ENCODE measurements around the gene ACER1. TPM values are rescaled to one million over a fixed set of nuclear protein-coding genes. Genes with fewer than 3 reads are reported as not detected.
A peak's percentile ranks its signal among the peaks of the same experiment; 100 is the strongest.
"Not testable (repeated sequence)": the region's sequence is repeated elsewhere in the genome, so short reads cannot be mapped to it uniquely, and the experiment has no call there.

The ACER1 gene
- total and polyA plus RNA-seq, 4 donors: 0.11 TPM; not detected in 2

DNA sequence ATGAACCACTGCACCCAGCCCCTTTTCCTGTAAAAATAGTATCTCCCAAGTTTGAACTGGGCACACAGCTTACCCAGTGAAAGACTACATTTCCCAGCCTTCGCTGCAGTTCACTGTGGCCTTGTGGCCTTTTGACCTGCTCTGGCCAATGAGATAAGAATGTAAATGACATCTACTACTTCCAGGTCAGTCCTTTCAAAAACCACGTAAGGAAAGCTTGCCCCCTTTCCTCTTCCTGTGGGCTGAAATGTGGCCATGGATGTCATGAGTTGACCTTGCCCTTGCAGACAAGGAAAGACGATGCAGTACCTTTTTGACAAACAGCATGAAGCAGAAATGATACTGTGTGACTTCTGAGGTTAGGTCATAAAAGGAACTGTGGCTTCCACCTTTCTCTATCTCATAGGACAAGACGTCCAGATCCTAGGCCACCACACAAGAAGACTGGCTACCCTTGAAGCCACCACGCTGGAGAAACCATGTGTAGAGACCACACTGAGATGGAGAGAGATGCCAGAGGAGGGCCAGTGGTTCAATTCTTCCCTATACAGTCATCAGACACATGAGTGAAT is 19.9 kb downstream of the ACER1 start:
- H3K4me1 ChIP-seq (ENCODE audit: control insufficient read depth, insufficient read depth, low read length): no peaks in the 10 kb centered on the region
- 89% methylated on average over 1 of the region's 5 CpGs for WGBS (ENCODE audit: insufficient coverage)

GRCh38 chr19:6312018-6312417 is 21.4 kb downstream of the ACER1 start:
- WGBS (ENCODE audit: insufficient coverage): 58% methylated on average over 6 of the region's 9 CpGs
- no peak overlapping the region for H3K4me3 ChIP-seq (ENCODE audit: low read depth, low read length)
- DNase-seq (ENCODE audit: low read depth in 4 of 6, low spot score in 6 of 6): no peak
- H3K27me3 ChIP-seq (ENCODE audit: control insufficient read depth, insufficient read depth, low read length): no peaks in the 10 kb centered on the region
- no peaks in the 10 kb centered on the region for H3K36me3 ChIP-seq (ENCODE audit: control insufficient read depth, insufficient read depth, low read length)
- H3K9me3 ChIP-seq (ENCODE audit: control insufficient read depth, insufficient read depth, low read length): no peaks in the 10 kb centered on the region
- H3K4me1 ChIP-seq (ENCODE audit: control insufficient read depth, insufficient read depth, low read length): no peaks in the 10 kb centered on the region
- H3K27ac ChIP-seq (ENCODE audit: low read depth, low read length): no peak overlapping the region

More for the DNA sequence above, 19.9 kb downstream of the ACER1 start:
- H3K4me3 ChIP-seq (ENCODE audit: low read depth, low read length): no peak overlapping the region
- no peaks in the 10 kb centered on the region for H3K9me3 ChIP-seq (ENCODE audit: control insufficient read depth, insufficient read depth, low read length)
- H3K36me3 ChIP-seq (ENCODE audit: control insufficient read depth, insufficient read depth, low read length): no peaks in the 10 kb centered on the region
- no peaks in the 10 kb centered on the region for H3K27me3 ChIP-seq (ENCODE audit: control insufficient read depth, insufficient read depth, low read length)
- DNase-seq (ENCODE audit: low read depth in 4 of 6, low spot score in 6 of 6): no peak
- H3K27ac ChIP-seq (ENCODE audit: low read depth, low read length): no peak overlapping the region

DNA sequence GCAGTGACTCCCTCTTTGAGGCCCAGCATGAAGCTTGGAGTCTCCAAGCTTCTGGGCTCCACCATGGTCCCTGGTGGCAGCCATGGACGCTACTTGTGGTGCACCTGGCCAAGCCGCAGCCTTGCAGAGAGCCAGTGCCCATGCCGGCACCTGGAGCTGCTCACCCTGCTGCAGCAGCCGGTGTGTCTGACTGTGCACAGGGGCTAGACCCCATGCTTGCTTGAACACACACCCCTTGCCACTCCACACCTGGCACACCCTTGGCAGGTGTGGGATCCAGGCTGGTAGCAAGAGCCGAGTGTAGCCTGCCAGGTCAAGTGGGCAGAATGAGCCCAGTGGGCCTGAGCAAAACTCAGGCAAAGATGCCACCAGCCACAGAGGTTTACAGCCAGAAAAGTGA is 35.0 kb downstream of the ACER1 start:
- no peaks in the 10 kb centered on the region for H3K36me3 ChIP-seq (ENCODE audit: control insufficient read depth, insufficient read depth, low read length)
- no peak for DNase-seq (ENCODE audit: low read depth in 4 of 6, low spot score in 6 of 6)
- 84% methylated on average over 5 of the region's 5 CpGs for WGBS (ENCODE audit: insufficient coverage)

DNA sequence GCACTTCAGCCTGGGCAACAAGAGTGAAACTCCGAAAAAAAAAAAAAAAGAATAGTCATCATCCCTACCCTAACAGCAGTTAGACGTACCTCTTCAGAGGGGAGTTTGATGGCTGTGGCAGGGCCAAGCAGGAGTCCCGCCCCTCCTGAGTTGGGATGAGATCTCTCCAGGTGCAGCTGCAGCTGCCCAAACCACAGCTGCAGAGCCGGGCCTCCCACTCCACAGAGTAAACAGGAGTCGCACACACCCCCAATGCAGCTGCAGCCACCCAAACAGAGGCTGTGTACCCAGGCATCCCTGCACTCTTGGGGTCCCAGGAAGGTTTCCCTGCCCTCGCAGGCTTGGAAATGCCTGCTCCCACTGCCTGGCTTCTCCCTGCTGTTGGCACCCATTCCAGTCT is 36.2 kb downstream of the ACER1 start:
- WGBS (ENCODE audit: insufficient coverage): 84% methylated on average over 3 of the region's 6 CpGs
- no peaks in the 10 kb centered on the region for H3K4me1 ChIP-seq (ENCODE audit: control insufficient read depth, insufficient read depth, low read length)
- H3K36me3 ChIP-seq (ENCODE audit: control insufficient read depth, insufficient read depth, low read length): no peaks in the 10 kb centered on the region
- no peak for DNase-seq (ENCODE audit: low read depth in 4 of 6, low spot score in 6 of 6)
- no peaks in the 10 kb centered on the region for H3K27me3 ChIP-seq (ENCODE audit: control insufficient read depth, insufficient read depth, low read length)
- peaks cover 9% of the 10 kb centered on the region for H3K9me3 ChIP-seq (ENCODE audit: control insufficient read depth, insufficient read depth, low read length)
- H3K27ac ChIP-seq (ENCODE audit: low read depth, low read length): no peak overlapping the region
- no peak overlapping the region for H3K4me3 ChIP-seq (ENCODE audit: low read depth, low read length)

More for the DNA sequence above, 35.0 kb downstream of the ACER1 start:
- Histone ChIP-seq H3K9me3 (ENCODE audit: control insufficient read depth, insufficient read depth, low read length) (no peaks in the 10 kb centered on the region), H3K27ac (ENCODE audit: low read depth, low read length) (no peak overlapping the region), H3K4me1 (ENCODE audit: control insufficient read depth, insufficient read depth, low read length) (no peaks in the 10 kb centered on the region), H3K4me3 (ENCODE audit: low read depth, low read length) (no peak overlapping the region), H3K27me3 (ENCODE audit: control insufficient read depth, insufficient read depth, low read length) (no peaks in the 10 kb centered on the region)

DNA sequence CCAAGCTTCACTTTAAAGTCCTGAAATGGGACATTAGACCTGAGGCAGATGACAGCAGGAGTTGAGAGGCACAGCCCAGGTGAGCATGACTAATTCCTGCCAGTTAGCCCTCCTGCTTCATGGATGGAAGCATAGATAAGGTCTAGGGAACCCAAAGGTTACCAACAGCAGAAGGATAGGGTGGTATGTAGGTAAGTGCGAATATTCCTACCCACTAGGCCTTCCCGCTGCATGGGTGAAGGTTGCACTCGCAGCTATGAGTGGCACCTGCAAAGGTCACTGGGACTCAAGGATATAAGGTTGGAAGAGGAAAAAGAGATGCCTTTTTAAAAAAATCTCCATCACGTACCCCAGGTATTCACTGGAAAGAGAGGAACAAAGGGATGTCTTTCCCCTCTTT is 41.4 kb downstream of the ACER1 start:
- Histone ChIP-seq H3K27ac (ENCODE audit: low read depth, low read length) (no peak overlapping the region), H3K4me3 (ENCODE audit: low read depth, low read length) (no peak overlapping the region), H3K36me3 (ENCODE audit: control insufficient read depth, insufficient read depth, low read length) (no peaks in the 10 kb centered on the region), H3K27me3 (ENCODE audit: control insufficient read depth, insufficient read depth, low read length) (no peaks in the 10 kb centered on the region), H3K4me1 (ENCODE audit: control insufficient read depth, insufficient read depth, low read length) (no peaks in the 10 kb centered on the region), H3K9me3 (ENCODE audit: control insufficient read depth, insufficient read depth, low read length) (peaks cover 27% of the 10 kb centered on the region)
- no peak for DNase-seq (ENCODE audit: low read depth in 4 of 6, low spot score in 6 of 6)
- WGBS (ENCODE audit: insufficient coverage): no CpG with 5 or more reads among the region's 4 CpGs

GRCh38 chr19:6288737-6289136 is 44.7 kb downstream of the ACER1 start:
- no peaks in the 10 kb centered on the region for H3K4me1 ChIP-seq (ENCODE audit: control insufficient read depth, insufficient read depth, low read length)
- no peak overlapping the region for H3K4me3 ChIP-seq (ENCODE audit: low read depth, low read length)
- no peak overlapping the region for H3K27ac ChIP-seq (ENCODE audit: low read depth, low read length)
- H3K9me3 ChIP-seq (ENCODE audit: control insufficient read depth, insufficient read depth, low read length): peaks cover 32% of the 10 kb centered on the region
- no peak for DNase-seq (ENCODE audit: low read depth in 4 of 6, low spot score in 6 of 6)
- no peaks in the 10 kb centered on the region for H3K27me3 ChIP-seq (ENCODE audit: control insufficient read depth, insufficient read depth, low read length)
- H3K36me3 ChIP-seq (ENCODE audit: control insufficient read depth, insufficient read depth, low read length): no peaks in the 10 kb centered on the region
- WGBS (ENCODE audit: insufficient coverage): no CpG with 5 or more reads among the region's 1 CpG

GRCh38 chr19:6287269-6287885 is 46.0 kb downstream of the ACER1 start:
- H3K4me3 ChIP-seq (ENCODE audit: low read depth, low read length): no peak overlapping the region
- DNase-seq (ENCODE audit: low read depth in 4 of 6, low spot score in 6 of 6): no peak
- 80% methylated on average over 4 of the region's 6 CpGs for WGBS (ENCODE audit: insufficient coverage)

GRCh38 chr19:6286676-6287075 is 46.7 kb downstream of the ACER1 start:
- Histone ChIP-seq H3K27ac (ENCODE audit: low read depth, low read length) (no peak overlapping the region), H3K36me3 (ENCODE audit: control insufficient read depth, insufficient read depth, low read length) (no peaks in the 10 kb centered on the region), H3K4me3 (ENCODE audit: low read depth, low read length) (no peak overlapping the region), H3K4me1 (ENCODE audit: control insufficient read depth, insufficient read depth, low read length) (no peaks in the 10 kb centered on the region), H3K9me3 (ENCODE audit: control insufficient read depth, insufficient read depth, low read length) (peaks cover 18% of the 10 kb centered on the region), H3K27me3 (ENCODE audit: control insufficient read depth, insufficient read depth, low read length) (no peaks in the 10 kb centered on the region)
- WGBS (ENCODE audit: insufficient coverage): 79% methylated on average over 4 of the region's 4 CpGs
- DNase-seq (ENCODE audit: low read depth in 4 of 6, low spot score in 6 of 6): no peak

More at GRCh38 chr19:6287269-6287885, 46.0 kb downstream of the ACER1 start:
- Histone ChIP-seq H3K27me3 (ENCODE audit: control insufficient read depth, insufficient read depth, low read length) (no peaks in the 10 kb centered on the region), H3K36me3 (ENCODE audit: control insufficient read depth, insufficient read depth, low read length) (no peaks in the 10 kb centered on the region), H3K27ac (ENCODE audit: low read depth, low read length) (no peak overlapping the region), H3K9me3 (ENCODE audit: control insufficient read depth, insufficient read depth, low read length) (peaks cover 25% of the 10 kb centered on the region), H3K4me1 (ENCODE audit: control insufficient read depth, insufficient read depth, low read length) (no peaks in the 10 kb centered on the region)

DNA sequence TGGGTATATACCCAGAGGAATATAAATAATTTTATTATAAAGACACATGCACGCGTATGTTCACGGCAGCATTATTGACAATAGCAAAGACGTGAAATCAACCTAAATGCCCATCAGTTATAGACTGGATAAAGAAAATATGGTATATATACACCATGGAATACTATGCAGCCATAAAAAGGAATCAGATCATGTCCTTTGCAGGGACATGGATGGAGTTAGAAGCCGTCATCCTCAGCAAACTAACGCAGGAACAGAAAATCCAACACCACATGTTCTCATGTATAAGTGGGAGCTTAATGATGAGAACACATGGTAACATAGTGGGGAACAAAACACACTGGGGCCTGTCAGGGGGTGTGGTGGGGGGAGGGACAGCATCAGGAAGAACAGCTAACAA is 51.0 kb downstream of the ACER1 start:
- WGBS (ENCODE audit: insufficient coverage): no CpG with 5 or more reads among the region's 6 CpGs
- not testable (repeated sequence) for H3K27ac ChIP-seq (ENCODE audit: low read depth, low read length)

GRCh38 chr19:6279931-6280591 is 53.4 kb downstream of the ACER1 start, which contains the start of gene MLLT1:
Gene MLLT1 (minus strand): TSS chr19:6279975. CDS start chr19:6279784, 191 bp downstream.
- Histone ChIP-seq H3K4me3 (ENCODE audit: low read depth, low read length) (peak within 1 kb of the TSS; percentile 71), H3K9me3 (ENCODE audit: control insufficient read depth, insufficient read depth, low read length) (no peaks in the 10 kb centered on the region), H3K4me1 (ENCODE audit: control insufficient read depth, insufficient read depth, low read length) (peaks cover 42% of the 10 kb centered on the region), H3K27ac (ENCODE audit: low read depth, low read length) (no peak within 1 kb of the TSS), H3K27me3 (ENCODE audit: control insufficient read depth, insufficient read depth, low read length) (no peaks in the 10 kb centered on the region), H3K36me3 (ENCODE audit: control insufficient read depth, insufficient read depth, low read length) (peaks cover 16% of the 10 kb centered on the region)
- WGBS (ENCODE audit: insufficient coverage): 2% methylated on average over 62 of the region's 66 CpGs
- peak; percentile 76 to 99 (median 93) for DNase-seq (ENCODE audit: low read depth in 4 of 6, low spot score in 6 of 6)

More for the DNA sequence above, 51.0 kb downstream of the ACER1 start:
- H3K4me1 ChIP-seq (ENCODE audit: control insufficient read depth, insufficient read depth, low read length): peaks cover 19% of the 10 kb centered on the region
- not testable (repeated sequence) for H3K4me3 ChIP-seq (ENCODE audit: low read depth, low read length); H3K9me3 ChIP-seq (ENCODE audit: control insufficient read depth, insufficient read depth, low read length); H3K36me3 ChIP-seq (ENCODE audit: control insufficient read depth, insufficient read depth, low read length); H3K27me3 ChIP-seq (ENCODE audit: control insufficient read depth, insufficient read depth, low read length); DNase-seq (ENCODE audit: low read depth in 4 of 6, low spot score in 6 of 6)

Measured in spinal cord (tissue), 10 donors.